GM18519 (cell line): ENCODE results near the gene CDYL.

ENCODE experiments used
- ATAC-seq: cut with Tn5 transposase; IDR thresholded peaks from one replicate; pipeline ENCODE4 v1.9.1; 2021; ENCODE audit warnings: mild to moderate bottlenecking, moderate library complexity; ENCODE audit not compliant: unreplicated experiment, low FRiP score

CDYL gene

DNA sequence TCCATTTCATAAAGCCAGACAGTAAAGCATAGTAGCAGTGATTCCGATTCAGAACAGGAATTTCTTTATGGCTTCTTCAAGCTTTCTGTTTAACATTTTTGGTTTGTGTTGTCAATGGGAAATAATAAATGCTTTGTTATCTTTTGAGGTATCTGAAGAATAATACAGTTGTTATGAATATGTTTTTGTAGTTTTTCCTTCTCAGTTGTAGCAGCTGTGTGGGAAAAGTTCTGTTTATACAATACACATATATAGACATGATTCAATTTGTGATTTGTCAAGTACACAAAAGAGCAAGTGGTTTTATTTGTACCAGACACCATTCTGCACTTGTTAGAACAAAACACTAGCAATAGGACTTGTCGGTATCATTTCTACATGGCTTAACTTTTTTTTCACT is 96.6 kb downstream of the CDYL start:
- no peak for ATAC-seq

DNA sequence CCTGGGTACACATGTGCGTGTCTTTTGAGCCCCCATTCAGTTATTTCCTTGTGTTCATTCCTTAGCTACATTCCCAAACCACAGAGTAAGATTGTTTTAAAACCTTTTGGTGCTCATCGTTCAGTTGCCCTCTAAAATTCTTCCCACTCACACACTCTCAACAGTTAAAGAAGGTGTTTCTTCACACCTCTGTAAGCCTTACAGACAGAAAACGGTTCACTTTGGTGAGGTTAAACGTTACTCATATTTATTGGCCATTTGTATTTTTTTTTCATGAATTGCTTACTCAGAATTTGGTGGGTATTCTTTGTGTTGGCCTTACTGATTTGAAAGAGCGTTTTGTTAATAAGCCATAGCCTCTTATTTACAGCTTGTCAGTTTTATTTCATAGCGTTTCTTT is 97.7 kb downstream of the CDYL start:
- no peak for ATAC-seq

DNA sequence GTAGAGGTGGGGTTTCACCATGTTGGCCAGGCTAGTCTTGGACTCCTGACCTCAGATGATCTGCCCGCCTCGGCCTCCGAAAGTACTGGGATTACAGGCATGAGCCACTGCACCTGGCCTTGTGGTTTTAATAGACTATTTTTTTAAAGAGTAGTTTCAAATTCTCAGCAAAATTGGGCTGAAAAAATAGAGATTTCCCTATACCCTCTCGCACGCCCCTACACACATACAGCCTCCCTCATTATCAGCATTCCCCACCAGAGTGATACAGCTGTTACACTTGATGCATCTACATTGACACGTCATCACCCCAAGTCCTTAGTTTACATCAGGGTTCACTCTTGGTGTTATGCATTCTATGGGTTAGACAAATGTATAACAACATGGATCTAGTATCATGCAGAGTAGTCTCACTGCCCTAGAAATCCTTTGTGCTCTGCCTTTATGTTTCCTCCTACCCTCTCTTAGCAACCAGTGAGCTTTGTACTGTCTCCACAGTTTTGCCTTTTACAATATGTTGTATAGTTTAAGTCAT is 103.6 kb downstream of the CDYL start:
- ATAC-seq, result no peak

DNA sequence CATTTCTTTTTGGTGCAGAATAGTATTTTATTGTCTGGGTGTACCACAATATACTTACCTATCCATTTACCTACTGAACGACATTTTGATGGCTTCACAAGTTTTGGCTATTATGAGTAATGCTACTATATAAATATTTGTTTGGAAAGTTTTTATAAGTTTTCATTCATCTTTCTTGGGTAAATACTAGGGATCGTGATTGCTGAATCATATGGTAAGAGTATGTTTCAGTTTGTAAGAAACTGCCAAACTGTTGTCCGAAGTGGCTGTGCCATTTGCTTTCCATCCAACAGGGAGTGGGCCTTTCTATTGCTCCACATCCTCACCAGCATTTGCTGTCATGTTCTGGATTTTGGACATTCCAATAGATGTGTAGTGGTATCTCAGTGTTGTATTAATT is 104.2 kb downstream of the CDYL start:
- ATAC-seq, result no peak

DNA sequence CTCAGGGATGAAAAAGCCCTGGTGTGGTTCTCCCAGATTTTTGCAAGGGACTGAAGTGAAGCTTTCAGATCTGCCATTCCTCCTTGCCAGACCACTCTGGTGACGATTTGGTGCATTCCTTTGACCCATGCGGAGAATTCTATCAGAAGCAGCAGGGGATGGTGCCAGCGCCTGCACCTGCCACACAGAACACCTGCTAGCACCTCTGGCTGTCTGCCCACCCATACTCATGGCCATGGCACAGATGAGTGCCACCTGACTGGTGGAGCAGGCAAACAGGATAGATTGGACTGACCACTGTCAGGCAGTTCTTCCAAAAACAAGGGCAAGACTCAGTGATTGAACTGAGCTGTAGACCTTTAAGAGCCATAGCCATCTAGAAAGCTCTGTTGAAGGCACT is 107.1 kb downstream of the CDYL start:
- no peak for ATAC-seq

DNA sequence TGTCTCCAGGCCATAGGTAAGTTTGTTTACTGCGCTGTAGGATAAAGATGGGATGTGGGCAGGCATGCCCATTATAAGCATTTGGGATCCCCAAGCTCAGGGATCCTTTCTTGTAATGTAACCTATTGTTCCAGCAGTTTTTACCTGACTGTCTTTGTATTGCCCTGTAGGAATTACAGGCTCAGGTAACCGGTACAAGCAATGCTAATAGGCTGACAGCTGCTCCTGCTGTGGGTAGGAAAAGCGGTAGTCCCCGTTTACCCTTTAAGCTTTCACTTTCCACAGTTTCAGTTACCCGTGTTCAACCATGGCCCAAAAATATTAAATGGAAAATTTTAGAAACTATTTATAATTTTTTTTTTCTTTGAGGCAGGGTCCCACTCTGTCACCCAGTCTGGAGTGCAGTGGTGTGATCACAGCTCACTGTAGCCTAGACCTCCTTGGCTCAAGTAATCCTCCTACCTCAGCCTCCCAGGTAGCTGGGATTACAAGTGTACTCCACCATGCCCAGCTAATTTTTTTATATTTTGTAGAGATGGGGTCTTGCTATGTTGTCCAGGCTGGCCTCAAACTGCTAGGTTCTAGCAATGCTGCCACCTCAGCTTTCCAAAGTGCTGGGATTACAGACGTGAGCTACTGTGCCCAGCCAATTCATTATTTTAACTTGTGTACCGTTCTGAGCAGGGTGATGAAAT is 108.6 kb downstream of the CDYL start:
- ATAC-seq, result no peak

DNA sequence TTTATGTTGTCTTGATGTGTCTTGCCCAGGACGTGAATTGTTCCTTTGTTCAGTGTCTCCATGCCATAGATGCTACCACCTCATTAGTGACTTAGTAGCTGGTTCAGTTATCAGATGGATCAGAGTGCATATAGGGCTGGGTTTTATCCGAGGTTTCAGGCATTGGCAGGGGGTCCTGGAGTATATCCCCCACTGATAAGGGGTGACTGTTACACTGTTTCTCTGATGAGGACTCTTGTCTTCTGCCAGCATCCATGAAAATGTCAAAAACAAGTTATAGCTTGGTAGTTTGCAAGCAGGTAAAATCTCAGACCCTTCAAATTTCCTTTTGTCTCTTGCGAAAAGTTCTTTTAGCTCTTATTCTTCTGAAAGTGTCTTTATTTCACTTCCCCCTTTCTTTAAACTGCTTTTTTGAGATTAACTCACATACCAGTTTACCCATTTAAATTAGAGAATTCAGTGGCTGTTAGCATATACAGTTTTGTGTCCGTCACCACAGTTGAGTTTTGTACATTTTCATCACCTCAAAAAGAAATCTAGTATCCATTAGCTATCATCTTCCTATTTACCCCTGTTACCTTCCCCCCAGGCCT is 109.2 kb downstream of the CDYL start:
- no peak for ATAC-seq

DNA sequence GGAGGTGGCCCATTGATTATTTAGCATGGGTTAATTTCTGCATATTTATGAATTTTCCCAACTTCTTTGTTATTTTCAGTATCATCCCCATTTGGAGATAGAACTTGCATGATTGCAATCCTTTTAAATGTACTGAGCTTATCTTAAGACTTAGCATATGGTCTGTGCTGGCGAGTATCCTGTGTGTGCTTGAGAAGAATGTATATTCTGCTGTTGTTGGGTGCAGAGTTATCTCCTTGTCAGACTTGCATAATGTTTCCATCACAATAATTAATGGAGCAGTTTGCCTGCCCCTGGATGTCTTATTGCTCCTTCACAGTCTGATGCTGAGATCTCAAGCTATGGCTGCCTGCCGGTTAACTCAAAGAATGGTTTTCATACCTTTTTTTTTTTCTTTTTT is 112.6 kb downstream of the CDYL start:
- no peak for ATAC-seq

DNA sequence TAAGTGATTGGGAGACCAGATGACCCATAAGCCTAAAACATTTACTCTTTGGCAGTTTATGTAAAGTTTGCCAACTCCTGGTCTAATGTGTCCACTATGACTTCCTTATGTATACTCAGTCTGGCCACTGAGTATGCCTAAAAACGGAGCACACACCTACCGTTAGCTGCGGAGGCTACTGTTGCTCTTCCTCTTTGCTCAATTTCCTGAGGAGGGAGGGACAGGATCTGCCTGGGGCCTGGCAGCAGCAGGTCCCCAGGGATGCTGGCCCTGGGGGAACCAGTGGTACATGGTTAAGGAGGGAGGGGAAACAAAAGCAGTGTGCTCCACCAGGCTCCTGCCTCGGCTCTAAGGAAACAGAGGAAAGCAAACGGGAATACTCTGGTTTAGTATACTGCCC is 113.5 kb downstream of the CDYL start:
- ATAC-seq, result no peak

DNA sequence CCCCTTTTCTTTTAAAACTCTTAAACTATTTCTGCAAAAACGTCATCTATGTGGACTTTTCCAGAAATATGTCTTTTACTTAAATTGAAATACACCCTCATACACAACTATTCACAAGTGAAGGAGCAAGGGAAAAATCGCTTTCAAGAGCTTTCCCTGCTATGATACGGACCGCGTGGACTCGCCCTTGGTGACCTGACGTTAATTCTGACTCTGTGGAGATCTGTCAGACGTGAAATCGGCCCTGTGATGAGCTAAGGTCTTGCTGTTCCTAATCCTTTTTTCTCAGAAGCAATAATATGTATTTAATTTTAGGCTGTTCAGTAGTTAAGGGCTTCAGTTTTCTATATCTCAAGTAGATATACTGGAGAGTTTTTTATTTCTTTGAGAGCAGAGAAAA is 114.0 kb downstream of the CDYL start:
- no peak for ATAC-seq

DNA sequence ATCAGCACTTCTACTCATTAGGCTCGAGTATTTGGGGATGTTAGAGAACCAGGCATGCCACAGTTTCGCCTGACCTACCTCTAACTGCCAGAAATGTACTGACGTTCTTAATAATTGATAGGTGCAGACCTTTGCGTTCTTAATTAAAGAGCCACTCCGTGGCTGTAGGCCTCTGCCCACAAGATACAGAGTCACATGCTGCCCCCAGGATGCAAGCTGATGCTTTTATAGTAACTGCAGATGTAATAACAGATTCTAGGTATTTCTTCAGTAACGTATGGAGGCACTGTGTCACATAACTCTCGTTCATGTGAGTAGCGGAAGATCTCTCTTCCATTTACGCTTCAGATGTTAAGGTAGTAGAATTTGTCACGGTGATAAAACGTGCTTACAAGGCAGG is 114.4 kb downstream of the CDYL start:
- no peak for ATAC-seq

DNA sequence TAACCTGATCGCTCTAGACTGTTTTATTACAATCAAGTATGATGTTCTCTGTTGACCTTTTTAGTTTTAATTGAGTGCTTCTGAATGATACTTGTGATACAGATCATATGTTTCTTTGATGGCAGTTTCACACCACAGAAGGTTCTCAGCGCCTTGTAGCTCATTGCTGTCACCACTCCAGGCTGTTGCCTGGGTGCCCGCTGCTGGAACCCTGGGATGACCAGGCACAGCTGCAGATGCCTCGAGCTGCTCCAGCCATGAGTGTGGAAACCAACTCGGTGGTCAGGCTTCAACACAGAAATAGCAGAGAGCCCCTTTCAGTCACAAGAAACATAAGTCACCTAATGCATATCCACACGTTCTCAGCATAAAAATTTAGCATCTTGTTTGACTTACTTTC is 114.9 kb downstream of the CDYL start:
- no peak for ATAC-seq

DNA sequence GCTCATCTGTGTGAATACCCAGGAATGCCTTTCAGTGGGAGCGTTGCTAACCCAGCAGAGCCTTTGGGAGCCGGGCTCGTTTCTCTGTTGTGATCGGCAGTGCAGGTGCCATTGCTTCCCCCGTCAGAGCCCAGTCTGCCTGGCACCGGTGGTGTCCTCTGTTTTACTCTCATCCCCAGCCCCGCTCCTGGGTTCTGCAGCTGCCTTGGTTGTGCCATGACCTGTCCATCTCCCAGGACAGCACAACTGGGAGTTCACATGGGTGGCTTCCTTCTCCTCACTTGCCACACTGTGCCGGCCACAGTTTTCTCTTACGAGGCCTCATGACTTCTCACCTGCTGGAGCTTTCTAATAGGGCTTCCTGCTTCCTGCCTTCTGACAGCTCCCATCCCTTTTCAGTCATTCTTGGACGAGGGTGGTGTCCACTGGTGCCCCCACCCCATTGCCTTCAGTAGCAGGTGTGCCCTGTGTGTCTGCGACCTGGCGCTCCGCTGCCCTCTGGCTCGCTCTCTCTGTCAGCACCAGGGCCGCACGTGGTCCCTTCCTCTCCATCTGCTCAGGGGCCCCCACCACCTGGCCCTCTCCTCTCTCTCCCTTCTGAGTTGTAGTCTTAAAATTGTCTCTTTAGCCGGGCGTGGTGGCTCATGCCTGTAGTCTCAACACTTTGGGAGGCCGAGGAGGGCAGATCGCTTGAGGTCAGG is 116.7 kb downstream of the CDYL start:
- no peak for ATAC-seq

DNA sequence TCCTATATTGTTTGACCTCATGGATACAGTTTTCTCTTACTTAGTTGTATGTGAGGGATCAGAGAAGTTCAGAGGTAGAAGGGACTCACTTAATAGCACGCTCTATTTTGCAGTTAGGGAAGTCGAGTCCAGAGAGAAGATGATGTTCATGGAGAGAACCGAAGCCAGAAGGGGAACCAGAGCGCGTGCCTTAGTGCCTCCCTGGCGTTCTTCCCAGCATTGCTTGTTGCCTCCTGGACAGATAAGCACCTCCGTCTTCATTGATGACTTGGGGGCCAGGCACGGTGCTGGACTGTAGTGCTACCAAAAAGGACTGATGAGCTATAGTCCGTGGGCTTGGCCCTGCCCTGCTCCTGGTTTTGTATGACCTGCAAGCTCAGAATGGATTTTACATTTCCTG is 117.8 kb downstream of the CDYL start:
- no peak for ATAC-seq

DNA sequence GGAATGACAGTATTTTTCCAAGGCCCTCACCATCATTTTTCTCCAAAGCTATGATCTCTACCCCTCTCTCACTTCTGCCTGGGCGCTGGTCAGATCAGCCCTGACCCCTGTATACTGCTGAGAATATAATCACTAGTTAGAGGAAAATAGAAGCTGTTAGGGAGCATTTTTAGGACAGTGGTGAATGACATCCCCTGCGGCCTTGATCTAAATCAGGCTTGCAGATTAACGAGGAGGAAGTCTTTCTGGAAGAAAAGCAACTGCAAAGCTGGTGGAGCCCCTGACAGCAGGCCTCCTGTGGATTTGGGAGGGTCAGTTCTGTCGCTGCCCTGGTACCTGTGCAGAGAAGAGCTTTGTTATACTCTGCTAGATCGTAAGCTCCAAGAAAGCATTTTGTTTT is 119.8 kb downstream of the CDYL start:
- ATAC-seq, result no peak

DNA sequence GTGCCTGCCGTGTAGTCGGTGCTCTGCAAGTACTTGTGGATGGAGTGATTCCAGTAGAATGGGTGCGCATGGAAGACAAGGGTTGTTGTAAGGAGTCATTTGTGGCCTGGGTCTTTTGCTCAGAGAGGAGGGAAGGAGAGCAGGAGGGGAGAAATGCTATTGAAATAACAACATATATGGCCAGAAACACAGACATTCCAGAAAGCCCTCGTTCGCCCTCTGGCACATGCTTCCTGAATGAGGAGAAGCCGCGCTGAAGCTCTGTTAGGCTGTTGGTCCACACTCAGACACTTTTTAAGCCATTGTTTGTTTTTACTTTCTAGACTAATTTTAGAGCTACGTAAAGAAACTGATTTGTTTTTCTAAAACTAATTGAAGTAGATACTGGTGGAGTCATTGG is 120.2 kb downstream of the CDYL start:
- no peak for ATAC-seq

DNA sequence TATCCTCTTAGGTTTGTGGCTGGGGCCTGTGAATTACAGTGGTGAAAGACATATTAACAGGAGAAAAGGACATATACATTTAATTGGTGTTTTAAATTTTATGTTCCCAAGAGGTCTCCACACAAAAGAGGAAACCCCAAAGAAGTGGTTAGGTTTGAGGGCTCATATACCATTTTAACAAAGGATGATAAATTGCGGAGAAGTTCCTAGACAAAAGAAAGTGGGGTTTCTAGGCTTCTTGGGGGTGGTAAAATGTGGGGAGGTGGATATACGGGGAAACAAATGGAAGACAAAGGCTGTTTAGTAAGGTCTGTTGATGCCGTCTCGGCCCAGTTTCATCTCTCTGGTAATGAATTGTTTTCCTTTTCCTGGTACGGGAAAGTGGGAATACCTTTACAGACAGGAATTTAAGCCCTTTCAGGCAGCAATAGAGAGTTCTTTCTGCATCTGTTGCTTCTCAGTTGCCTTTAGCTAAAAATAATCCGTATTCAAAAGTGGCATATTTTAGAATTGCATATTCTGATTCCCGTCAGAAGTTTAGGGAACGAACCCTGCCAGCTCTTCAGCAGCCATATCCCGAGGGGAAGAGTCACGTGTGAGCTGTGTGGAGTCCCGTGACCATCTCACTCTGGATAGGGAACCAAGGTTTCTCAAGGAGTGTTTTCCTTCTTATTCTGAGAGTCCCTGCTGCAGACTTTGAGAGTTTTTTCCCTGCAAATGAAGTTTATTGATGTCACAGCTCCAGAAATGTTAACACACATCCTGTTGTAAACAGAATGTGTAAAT is 123.2 kb downstream of the CDYL start:
- ATAC-seq, result no peak

DNA sequence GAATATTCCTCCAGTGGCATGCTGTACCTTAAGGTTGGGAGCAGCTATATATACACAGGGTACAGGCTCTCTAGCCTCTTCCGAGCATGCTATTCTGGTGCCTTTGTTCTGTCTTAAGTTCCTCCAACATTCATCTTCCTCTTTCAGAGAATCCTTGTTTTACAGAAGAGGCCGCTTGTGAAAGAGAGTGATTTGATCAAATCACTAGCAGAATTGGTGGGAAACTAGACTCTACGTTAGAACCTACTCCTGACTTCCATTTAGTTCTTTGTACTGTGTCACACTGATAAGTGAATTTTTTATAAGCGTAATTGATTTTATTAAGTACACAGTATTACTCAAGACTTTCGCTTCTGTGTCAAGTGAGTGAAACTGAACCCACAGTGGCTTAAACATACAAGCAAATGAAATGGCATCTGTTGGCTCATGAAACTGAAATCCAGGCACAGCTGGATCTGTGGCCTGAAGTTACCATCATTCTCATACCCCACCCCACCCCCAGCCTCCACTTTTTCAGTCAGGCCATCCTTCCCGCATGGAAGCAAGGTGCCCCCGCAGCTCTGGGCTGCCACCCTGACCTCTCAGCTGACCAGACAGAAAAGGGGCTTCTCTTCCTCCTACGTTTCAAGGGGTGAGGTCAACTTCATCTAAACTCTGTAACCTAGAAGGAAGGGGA is 125.3 kb downstream of the CDYL start:
- no peak for ATAC-seq

DNA sequence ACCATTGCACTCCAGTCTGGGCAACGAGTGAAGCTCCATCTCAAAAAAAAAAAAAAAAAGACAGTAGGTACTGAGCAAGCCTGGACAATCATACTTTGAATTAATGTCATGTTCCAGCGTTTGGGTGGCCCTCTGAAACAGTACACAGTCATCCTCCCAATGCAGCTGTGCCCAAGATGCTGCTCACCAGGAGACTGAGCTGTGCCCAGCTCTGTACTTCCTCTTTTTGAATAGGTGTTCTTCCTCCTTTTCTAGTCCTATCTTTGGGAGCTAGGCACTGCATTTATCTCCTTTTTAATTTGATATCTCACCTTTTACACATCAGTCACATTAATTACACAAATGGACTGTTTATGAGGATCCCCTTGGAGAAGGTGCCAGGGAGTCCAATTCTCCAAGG is 126.2 kb downstream of the CDYL start:
- no peak for ATAC-seq

DNA sequence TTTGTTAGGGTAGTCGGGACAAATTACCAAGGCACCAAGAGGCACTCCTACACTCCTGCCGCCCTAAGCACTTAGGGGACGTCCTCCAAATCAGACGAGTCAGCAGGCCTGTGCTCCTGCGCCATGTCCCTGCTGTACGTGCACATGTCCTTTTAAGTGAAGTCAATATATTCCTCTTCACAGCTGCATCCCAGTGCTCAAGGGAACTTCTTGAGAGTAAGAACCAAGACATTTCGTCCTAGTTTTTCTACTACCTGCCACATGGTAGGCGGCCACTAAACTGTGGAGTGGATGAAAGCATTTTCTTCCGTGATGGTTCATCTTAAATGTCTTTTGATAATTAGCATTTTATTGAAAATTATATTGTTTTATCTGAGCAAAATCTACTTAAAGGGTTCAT is 126.9 kb downstream of the CDYL start:
- ATAC-seq, result no peak
